Esophagus muscularis mucosa (tissue), 3 donors: ENCODE measurements around the gene SLC17A7.

ENCODE experiments used
- POLR2A ChIP-seq: fragments of 450-650 bp; IDR thresholded peaks from one replicate; pipeline ENCODE4 v1.6.1; 2017; ENCODE audit warnings: antibody characterized with exemption, moderate library complexity, mild to moderate bottlenecking, low read depth
- TF ChIP-seq, protein P1 (sequence below), 3 experiments: fragments of 200-600 bp in 2 of 3; fragments of 450-650 bp in 1 of 3; sonication (generic) in 2 of 3; IDR thresholded peaks; one replicate each; pipeline ENCODE4 v1.5.1; 2017 to 2019; ENCODE audit warnings: antibody characterized with exemption in 3 of 3, mild to moderate bottlenecking in 2 of 3, moderate library complexity in 1 of 3

- TF ChIP-seq, protein P1, sequence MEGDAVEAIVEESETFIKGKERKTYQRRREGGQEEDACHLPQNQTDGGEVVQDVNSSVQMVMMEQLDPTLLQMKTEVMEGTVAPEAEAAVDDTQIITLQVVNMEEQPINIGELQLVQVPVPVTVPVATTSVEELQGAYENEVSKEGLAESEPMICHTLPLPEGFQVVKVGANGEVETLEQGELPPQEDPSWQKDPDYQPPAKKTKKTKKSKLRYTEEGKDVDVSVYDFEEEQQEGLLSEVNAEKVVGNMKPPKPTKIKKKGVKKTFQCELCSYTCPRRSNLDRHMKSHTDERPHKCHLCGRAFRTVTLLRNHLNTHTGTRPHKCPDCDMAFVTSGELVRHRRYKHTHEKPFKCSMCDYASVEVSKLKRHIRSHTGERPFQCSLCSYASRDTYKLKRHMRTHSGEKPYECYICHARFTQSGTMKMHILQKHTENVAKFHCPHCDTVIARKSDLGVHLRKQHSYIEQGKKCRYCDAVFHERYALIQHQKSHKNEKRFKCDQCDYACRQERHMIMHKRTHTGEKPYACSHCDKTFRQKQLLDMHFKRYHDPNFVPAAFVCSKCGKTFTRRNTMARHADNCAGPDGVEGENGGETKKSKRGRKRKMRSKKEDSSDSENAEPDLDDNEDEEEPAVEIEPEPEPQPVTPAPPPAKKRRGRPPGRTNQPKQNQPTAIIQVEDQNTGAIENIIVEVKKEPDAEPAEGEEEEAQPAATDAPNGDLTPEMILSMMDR (IDR thresholded peaks at IDR 0.05): no peak
- TF ChIP-seq POLR2A: no peak
Observed at GRCh38 chr19:49382639-49383038, 58.7 kb downstream of the SLC17A7 start.
